ENCODE data around the gene OPCML.

GRCh38 chr11:133081020-133081419 lies 451.3 kb downstream of the OPCML start:
- no peak for TF ChIP-seq CTCF (IDR thresholded peaks at IDR 0.05; ENCODE audit: insufficient read depth, low read length, poor library complexity, severe bottlenecking)
- TF ChIP-seq EZH2phosphoT487 (conservative IDR thresholded peaks at IDR 0.05; ENCODE audit: low read length): no peak
